CD4-positive, alpha-beta T cell treated with Interleukin-10 for 1 hour (primary cell): ENCODE results near the gene ZNF578.
"Not testable (repeated sequence)": the region's sequence is repeated elsewhere in the genome, so short reads cannot be mapped to it uniquely, and the experiment has no call there.

Source experiments
- DNase-seq: peaks from one replicate; pipeline ENCODE4 v3.0.0-alpha.2; 2020

Gene ZNF578

GRCh38 chr19:52453324-52454094 is at the start of gene ZNF578:
Gene ZNF578 (plus strand): TSS chr19:52453553. CDS start chr19:52501846, 48,293 bp downstream.
- DNase-seq: peak; percentile 70

- DNase-seq: no peak
Observed at GRCh38 chr19:52410276-52410675, 43.1 kb upstream of the ZNF578 start.

- DNase-seq: no peak
Observed at GRCh38 chr19:52415711-52416110, 37.6 kb upstream of the ZNF578 start.

GRCh38 chr19:52428937-52429336 is 24.4 kb upstream of the ZNF578 start, which contains the start of gene ZNF534:
Gene ZNF534 (plus strand): TSS chr19:52429148. CDS start chr19:52431475, 2,327 bp downstream.
- DNase-seq: no peak

GRCh38 chr19:52442179-52442578 is 11.2 kb upstream of the ZNF578 start:
- no peak for DNase-seq

GRCh38 chr19:52444506-52444905 is 8.8 kb upstream of the ZNF578 start:
- no peak for DNase-seq

GRCh38 chr19:52451241-52451640 is 2.1 kb upstream of the ZNF578 start:
- no peak for DNase-seq

GRCh38 chr19:52464798-52465470 is 11.6 kb downstream of the ZNF578 start:
- no peak for DNase-seq

GRCh38 chr19:52473655-52474350 is 20.4 kb downstream of the ZNF578 start:
- no peak for DNase-seq

GRCh38 chr19:52474351-52475127 is 21.2 kb downstream of the ZNF578 start:
- DNase-seq: no peak

GRCh38 chr19:52484111-52484743 is 30.9 kb downstream of the ZNF578 start:
- not testable (repeated sequence) for DNase-seq

GRCh38 chr19:52485064-52485463 is 31.7 kb downstream of the ZNF578 start:
- DNase-seq: not testable (repeated sequence)

- not testable (repeated sequence) for DNase-seq
Observed at GRCh38 chr19:52485561-52486240, 32.3 kb downstream of the ZNF578 start.

- peak; percentile 3 for DNase-seq
Observed at GRCh38 chr19:52492201-52492993, 39.0 kb downstream of the ZNF578 start.

- peak; percentile 1 for DNase-seq
Observed at GRCh38 chr19:52492994-52493470, 39.7 kb downstream of the ZNF578 start.

GRCh38 chr19:52494518-52494917 is 41.2 kb downstream of the ZNF578 start:
- no peak for DNase-seq

GRCh38 chr19:52498571-52498970 is 45.2 kb downstream of the ZNF578 start:
- DNase-seq: no peak

GRCh38 chr19:52500474-52500873 is 47.1 kb downstream of the ZNF578 start:
- not testable (repeated sequence) for DNase-seq

GRCh38 chr19:52500991-52501390 is 47.6 kb downstream of the ZNF578 start:
- not testable (repeated sequence) for DNase-seq

GRCh38 chr19:52507266-52507665 is 53.9 kb downstream of the ZNF578 start:
- DNase-seq: no peak

GRCh38 chr19:52516191-52516590 is 62.8 kb downstream of the ZNF578 start:
- no peak for DNase-seq
